ENCODE data around the gene PNPO.

PNPO gene

GRCh38 chr17:47941246-47942095, at the start of gene PNPO:
Gene PNPO (plus strand): TSS chr17:47941571. CDS start chr17:47941676, 105 bp downstream.
- peaks cover 28% of the 10 kb centered on the region for H3K36me3 ChIP-seq (replicated peaks; ENCODE audit: low read depth, low read length)

GRCh38 chr17:47894498-47895346, 46.6 kb upstream of the PNPO start:
- Histone ChIP-seq H3K9me3 (ENCODE audit: insufficient read depth, low read length) (no peaks in the 10 kb centered on the region), H3K9ac (ENCODE audit: low read length) (peak overlapping the region; percentile 67), H3K4me1 (ENCODE audit: low read length) (peaks cover 39% of the 10 kb centered on the region), H3K36me3 (replicated peaks; ENCODE audit: low read depth, low read length) (peaks cover 6% of the 10 kb centered on the region), H3K4me3 (ENCODE audit: low read length) (peak overlapping the region; percentile 81), H3K27me3 (ENCODE audit: low read depth, low read length) (no peaks in the 10 kb centered on the region), H2AFZ (ENCODE audit: low read depth, low read length) (peak overlapping the region; percentile 18; the same call in 1 of the 2 replicates), H4K20me1 (ENCODE audit: insufficient read depth, low read length) (no peaks in the 10 kb centered on the region; the same call in 1 of the 2 replicates), H3K4me2 (ENCODE audit: low read length) (peak overlapping the region; percentile 86), H3K27ac (ENCODE audit: low read length) (peak overlapping the region; percentile 17), H3K79me2 (ENCODE audit: low read length) (peaks cover 17% of the 10 kb centered on the region)
- TF ChIP-seq EZH2phosphoT487 (IDR thresholded peaks at IDR 0.05; ENCODE audit: low read depth): no peak
- no peak for TF ChIP-seq CTCF (IDR thresholded peaks at IDR 0.05; ENCODE audit: low read depth, low read length)

More at GRCh38 chr17:47941246-47942095, at the start of gene PNPO:
- peak within 1 kb of the TSS; percentile 81 for H3K9ac ChIP-seq (ENCODE audit: low read length)
- no peak for TF ChIP-seq CTCF (IDR thresholded peaks at IDR 0.05; ENCODE audit: low read depth, low read length)
- TF ChIP-seq EZH2phosphoT487 (IDR thresholded peaks at IDR 0.05; ENCODE audit: low read depth): no peak
- H4K20me1 ChIP-seq (ENCODE audit: insufficient read depth, low read length): no peaks in the 10 kb centered on the region
- peak within 1 kb of the TSS; percentile 82 for H3K4me3 ChIP-seq (ENCODE audit: low read length)
- peak within 1 kb of the TSS; percentile 99 for H3K4me2 ChIP-seq (ENCODE audit: low read length)
- peaks cover 28% of the 10 kb centered on the region for H3K79me2 ChIP-seq (ENCODE audit: low read length)
- H3K9me3 ChIP-seq (ENCODE audit: insufficient read depth, low read length): no peaks in the 10 kb centered on the region
- H3K27ac ChIP-seq (ENCODE audit: low read length): peak within 1 kb of the TSS; percentile 44
- peaks cover 28% of the 10 kb centered on the region for H3K4me1 ChIP-seq (ENCODE audit: low read length)
- no peaks in the 10 kb centered on the region for H3K27me3 ChIP-seq (ENCODE audit: low read depth, low read length)
- H2AFZ ChIP-seq (ENCODE audit: low read depth, low read length): peak within 1 kb of the TSS; percentile 84; the same call in 1 of the 2 replicates

GRCh38 chr17:47895347-47895855, 46.0 kb upstream of the PNPO start:
- H3K27ac ChIP-seq (ENCODE audit: low read length): peak overlapping the region; percentile 17
- H3K36me3 ChIP-seq (replicated peaks; ENCODE audit: low read depth, low read length): peaks cover 6% of the 10 kb centered on the region
- peak overlapping the region; percentile 18; the same call in 1 of the 2 replicates for H2AFZ ChIP-seq (ENCODE audit: low read depth, low read length)
- H3K9ac ChIP-seq (ENCODE audit: low read length): peak overlapping the region; percentile 67
- peaks cover 17% of the 10 kb centered on the region for H3K79me2 ChIP-seq (ENCODE audit: low read length)
- H4K20me1 ChIP-seq (ENCODE audit: insufficient read depth, low read length): no peaks in the 10 kb centered on the region; the same call in 1 of the 2 replicates
- peaks cover 37% of the 10 kb centered on the region for H3K4me1 ChIP-seq (ENCODE audit: low read length)
- H3K9me3 ChIP-seq (ENCODE audit: insufficient read depth, low read length): no peaks in the 10 kb centered on the region
- no peak for TF ChIP-seq CTCF (IDR thresholded peaks at IDR 0.05; ENCODE audit: low read depth, low read length)
- no peak for TF ChIP-seq EZH2phosphoT487 (IDR thresholded peaks at IDR 0.05; ENCODE audit: low read depth)
- H3K27me3 ChIP-seq (ENCODE audit: low read depth, low read length): no peaks in the 10 kb centered on the region
- H3K4me3 ChIP-seq (ENCODE audit: low read length): peak overlapping the region; percentile 81
- H3K4me2 ChIP-seq (ENCODE audit: low read length): peak overlapping the region; percentile 86
